ENCODE data around the gene ZNF423. TPM values are rescaled to one million over a fixed set of nuclear protein-coding genes. Genes with fewer than 3 reads are reported as not detected.

The ZNF423 gene
- total RNA-seq, 3 donors from 2014 or later (not counting 1 experiment from before 2014, with no cell fraction given), result not detected

DNA sequence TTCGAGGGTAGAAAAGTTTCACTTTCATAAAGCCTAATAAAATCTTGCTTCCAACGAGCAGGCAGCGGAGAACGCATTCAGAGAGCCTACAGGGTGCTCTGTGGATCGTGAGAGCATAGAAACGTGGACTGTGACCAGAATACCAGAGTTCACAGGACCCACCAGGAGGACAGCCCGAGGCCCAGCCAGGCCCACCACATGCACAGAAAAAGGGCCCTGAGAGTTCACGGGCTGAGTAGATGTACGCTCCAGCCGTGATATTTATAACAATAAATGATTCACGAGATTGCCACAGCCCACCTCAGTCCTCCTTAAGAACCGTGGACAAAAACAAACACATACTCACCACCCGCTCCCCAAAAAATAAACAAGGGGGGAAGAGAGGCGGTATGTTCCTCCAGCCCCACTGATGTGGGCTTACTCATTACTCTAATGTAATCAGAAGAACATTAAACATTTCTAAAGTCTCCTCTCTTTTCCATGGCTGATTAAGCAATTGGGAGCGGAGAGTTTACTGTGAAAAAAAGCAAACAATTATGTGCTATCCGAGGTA lies 275.1 kb downstream of the ZNF423 start:
- Histone ChIP-seq H3K27me3 (ENCODE audit: control insufficient read depth, insufficient read depth, low read length) (no peaks in the 10 kb centered on the region), H3K4me1 (ENCODE audit: control insufficient read depth, insufficient read depth, low read length) (peaks cover 1% of the 10 kb centered on the region), H3K9me3 (ENCODE audit: control insufficient read depth, insufficient read depth, low read length) (no peaks in the 10 kb centered on the region), H3K36me3 (ENCODE audit: control insufficient read depth, insufficient read depth, low read length) (no peaks in the 10 kb centered on the region), H3K4me3 (ENCODE audit: low read length) (no peak overlapping the region), H3K27ac (ENCODE audit: low read length) (no peak overlapping the region)
- no peak overlapping the region for H3K27ac Mint-ChIP-seq
- no peak overlapping the region for H3K4me3 Mint-ChIP-seq
- DNase-seq (no peak), ATAC-seq (no peak)
- intact Hi-C loops (cut with micrococcal nuclease), result no loop called here
- WGBS (ENCODE audit: insufficient coverage), result 87% methylated on average over 15 of the region's 16 CpGs
- H3K4me1 Mint-ChIP-seq, result no peaks in the 10 kb centered on the region
- peaks cover 0 to 4% of the 10 kb centered on the region in 2 donors for H3K27me3 Mint-ChIP-seq (ENCODE audit: low read depth in 2 of 2)
- no peaks in the 10 kb centered on the region for H3K9me3 Mint-ChIP-seq
- H3K36me3 Mint-ChIP-seq, result no peaks in the 10 kb centered on the region
- no peak for TF ChIP-seq CTCF (IDR thresholded peaks at IDR 0.05)

- Histone ChIP-seq H3K9me3 (ENCODE audit: control insufficient read depth, insufficient read depth, low read length) (no peaks in the 10 kb centered on the region), H3K4me3 (ENCODE audit: low read length) (no peak overlapping the region), H3K27ac (ENCODE audit: low read length) (no peak overlapping the region), H3K27me3 (ENCODE audit: control insufficient read depth, insufficient read depth, low read length) (no peaks in the 10 kb centered on the region), H3K36me3 (ENCODE audit: control insufficient read depth, insufficient read depth, low read length) (no peaks in the 10 kb centered on the region), H3K4me1 (ENCODE audit: control insufficient read depth, insufficient read depth, low read length) (peaks cover 17% of the 10 kb centered on the region)
- intact Hi-C loops (cut with micrococcal nuclease), result no loop called here
- ATAC-seq (no peak), DNase-seq (no peak)
- Mint-ChIP-seq H3K27ac (no peak overlapping the region), H3K4me1 (peaks cover 7 to 11% of the 10 kb centered on the region in 2 donors), H3K4me3 (no peak overlapping the region), H3K9me3 (no peaks in the 10 kb centered on the region), H3K27me3 (ENCODE audit: low read depth in 2 of 2) (peaks cover 0 to 4% of the 10 kb centered on the region in 2 donors), H3K36me3 (no peaks in the 10 kb centered on the region)
- TF ChIP-seq CTCF (IDR thresholded peaks at IDR 0.05), result no peak
- WGBS (ENCODE audit: insufficient coverage), result 81% methylated on average over 12 of the region's 12 CpGs
These were observed 277.4 kb downstream of the ZNF423 start for GRCh38 chr16:49578435-49579024.

DNA sequence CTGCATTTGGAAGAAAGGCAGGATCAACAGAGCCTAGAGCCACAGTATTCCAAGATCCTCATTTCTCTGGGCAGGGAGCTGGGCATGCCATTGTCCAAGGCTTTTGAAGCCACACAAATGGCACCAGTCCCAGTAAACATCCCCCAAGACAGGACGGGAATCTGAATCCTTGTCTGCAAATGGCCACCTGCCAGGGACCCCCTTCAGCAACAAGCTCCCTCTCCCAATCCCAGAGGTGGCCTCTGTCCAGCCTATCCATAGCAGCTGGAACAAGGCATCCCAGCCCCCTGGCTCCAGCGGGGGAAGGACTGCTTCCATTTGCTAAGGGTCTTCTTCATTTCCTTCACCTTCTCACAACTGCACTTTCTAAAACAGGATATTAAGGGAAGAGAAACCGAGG lies 277.9 kb downstream of the ZNF423 start:
- whole genome bisulfite sequencing (ENCODE audit: insufficient coverage), result 74% methylated on average over 2 of the region's 3 CpGs
- Histone ChIP-seq H3K9me3 (ENCODE audit: control insufficient read depth, insufficient read depth, low read length) (no peaks in the 10 kb centered on the region), H3K27ac (ENCODE audit: low read length) (no peak overlapping the region), H3K4me1 (ENCODE audit: control insufficient read depth, insufficient read depth, low read length) (peaks cover 17% of the 10 kb centered on the region), H3K36me3 (ENCODE audit: control insufficient read depth, insufficient read depth, low read length) (no peaks in the 10 kb centered on the region), H3K4me3 (ENCODE audit: low read length) (no peak overlapping the region), H3K27me3 (ENCODE audit: control insufficient read depth, insufficient read depth, low read length) (no peaks in the 10 kb centered on the region)
- Mint-ChIP-seq H3K4me1 (peaks cover 7 to 11% of the 10 kb centered on the region in 2 donors), H3K4me3 (no peak overlapping the region), H3K36me3 (no peaks in the 10 kb centered on the region), H3K27ac (no peak overlapping the region), H3K9me3 (no peaks in the 10 kb centered on the region), H3K27me3 (ENCODE audit: low read depth in 2 of 2) (peaks cover 0 to 4% of the 10 kb centered on the region in 2 donors)
- intact Hi-C loops (cut with micrococcal nuclease), result no loop called here
- TF ChIP-seq CTCF (IDR thresholded peaks at IDR 0.05), result no peak
- ATAC-seq, result no peak
- DNase-seq, result no peak

GRCh38 chr16:49576941-49577340 lies 279.0 kb downstream of the ZNF423 start:
- H3K4me1 Mint-ChIP-seq, result peaks cover 7 to 11% of the 10 kb centered on the region in 2 donors
- DNase-seq, result no peak
- no peak overlapping the region for H3K4me3 ChIP-seq (ENCODE audit: low read length)
- H3K27me3 Mint-ChIP-seq (ENCODE audit: low read depth in 2 of 2), result no peaks in the 10 kb centered on the region
- 96% methylated on average over 1 of the region's 3 CpGs for WGBS (ENCODE audit: insufficient coverage)
- no peaks in the 10 kb centered on the region for H3K27me3 ChIP-seq (ENCODE audit: control insufficient read depth, insufficient read depth, low read length)
- no peaks in the 10 kb centered on the region for H3K36me3 Mint-ChIP-seq
- H3K36me3 ChIP-seq (ENCODE audit: control insufficient read depth, insufficient read depth, low read length), result no peaks in the 10 kb centered on the region
- intact Hi-C loops (cut with micrococcal nuclease), result no loop called here
- no peak overlapping the region for H3K27ac ChIP-seq (ENCODE audit: low read length)
- H3K9me3 Mint-ChIP-seq, result no peaks in the 10 kb centered on the region
- TF ChIP-seq CTCF (IDR thresholded peaks at IDR 0.05), result no peak
- H3K9me3 ChIP-seq (ENCODE audit: control insufficient read depth, insufficient read depth, low read length), result no peaks in the 10 kb centered on the region
- H3K27ac Mint-ChIP-seq, result no peak overlapping the region
- H3K4me1 ChIP-seq (ENCODE audit: control insufficient read depth, insufficient read depth, low read length), result peaks cover 17% of the 10 kb centered on the region
- H3K4me3 Mint-ChIP-seq, result no peak overlapping the region
- ATAC-seq, result no peak
